Measurements from ENCODE around the gene TMEM156. TPM values are rescaled to one million over a fixed set of nuclear protein-coding genes. Genes with fewer than 3 reads are reported as not detected.

Gene TMEM156
- polyA plus RNA-seq, 3 donors, result 0.31 to 1.1 (median 0.43) TPM

- intact Hi-C loops (cut with micrococcal nuclease), result no loop called here
- peak in 1 of 3 donors; percentile 8 for DNase-seq
- TF ChIP-seq CTCF (IDR thresholded peaks at IDR 0.05), result no peak
- Histone ChIP-seq H3K27ac (ENCODE audit: low read depth in 1 of 2, low read length in 2 of 2) (no peak overlapping the region), H3K27me3 (ENCODE audit: control insufficient read depth in 2 of 2, insufficient read depth in 2 of 2, low read length in 2 of 2) (no peaks in the 10 kb centered on the region), H4K20me1 (ENCODE audit: insufficient read depth, low read length) (no peaks in the 10 kb centered on the region), H3K9me3 (replicated peaks in 1 of 2; ENCODE audit: control insufficient read depth in 1 of 2, insufficient read depth in 1 of 2, low read length in 2 of 2) (no peaks in the 10 kb centered on the region), H3K36me3 (replicated peaks in 1 of 2; ENCODE audit: control insufficient read depth in 1 of 2, insufficient read depth in 2 of 2, low read length in 2 of 2) (no peaks in the 10 kb centered on the region), H2AFZ (ENCODE audit: insufficient read depth, low read depth, low read length, poor library complexity, severe bottlenecking) (no peak overlapping the region), H3K4me3 (replicated peaks in 1 of 3; ENCODE audit: low read depth in 2 of 3, low read length in 3 of 3) (no peak overlapping the region), H3K4me2 (replicated peaks; ENCODE audit: extremely low read depth, low read length, poor library complexity, severe bottlenecking) (no peak overlapping the region), H3K9ac (ENCODE audit: insufficient read depth, low read length, poor library complexity, severe bottlenecking) (no peak overlapping the region), H3K4me1 (ENCODE audit: control insufficient read depth in 1 of 2, insufficient read depth in 2 of 2, low read length in 2 of 2) (no peaks in the 10 kb centered on the region), H3K79me2 (ENCODE audit: insufficient read depth, low read length) (no peaks in the 10 kb centered on the region)
- Mint-ChIP-seq H3K4me3 (no peak overlapping the region), H3K9me3 (peaks cover 0 to 1% (median 0%) of the 10 kb centered on the region in 7 donors), H3K36me3 (peaks cover 0 to 3% of the 10 kb centered on the region in 2 donors), H3K27ac (peak overlapping the region in 1 of 7 donors; percentile 15), H3K27me3 (ENCODE audit: low read depth in 3 of 3) (no peaks in the 10 kb centered on the region), H3K4me1 (no peaks in the 10 kb centered on the region)
- WGBS (ENCODE audit: insufficient coverage), result 92% methylated on average over 1 of the region's 7 CpGs
Measured at GRCh38 chr4:38967260-38968095, 64.7 kb downstream of the TMEM156 start.

- no peak for DNase-seq
- Mint-ChIP-seq H3K27ac (no peak overlapping the region), H3K4me1 (no peaks in the 10 kb centered on the region), H3K27me3 (ENCODE audit: low read depth in 3 of 3) (no peaks in the 10 kb centered on the region), H3K4me3 (no peak overlapping the region), H3K36me3 (peaks cover 0 to 3% of the 10 kb centered on the region in 2 donors), H3K9me3 (peaks cover 0 to 2% (median 0%) of the 10 kb centered on the region in 7 donors)
- no peak overlapping the region for H3K4me3 ChIP-seq (replicated peaks in 1 of 3; ENCODE audit: low read depth in 2 of 3, low read length in 3 of 3)
- intact Hi-C loops (cut with micrococcal nuclease), result no loop called here
- H3K9ac ChIP-seq (ENCODE audit: insufficient read depth, low read length, poor library complexity, severe bottlenecking), result no peak overlapping the region
- no peaks in the 10 kb centered on the region for H3K4me1 ChIP-seq (ENCODE audit: control insufficient read depth in 1 of 2, insufficient read depth in 2 of 2, low read length in 2 of 2)
- no peak overlapping the region for H2AFZ ChIP-seq (ENCODE audit: insufficient read depth, low read depth, low read length, poor library complexity, severe bottlenecking)
- H3K36me3 ChIP-seq (replicated peaks in 1 of 2; ENCODE audit: control insufficient read depth in 1 of 2, insufficient read depth in 2 of 2, low read length in 2 of 2), result no peaks in the 10 kb centered on the region
- no peaks in the 10 kb centered on the region for H3K79me2 ChIP-seq (ENCODE audit: insufficient read depth, low read length)
- no peak for TF ChIP-seq CTCF (IDR thresholded peaks at IDR 0.05)
- WGBS (ENCODE audit: insufficient coverage), result no CpG with 5 or more reads among the region's 3 CpGs
- H3K27me3 ChIP-seq (ENCODE audit: control insufficient read depth in 2 of 2, insufficient read depth in 2 of 2, low read length in 2 of 2), result no peaks in the 10 kb centered on the region
- no peaks in the 10 kb centered on the region for H4K20me1 ChIP-seq (ENCODE audit: insufficient read depth, low read length)
- H3K4me2 ChIP-seq (replicated peaks; ENCODE audit: extremely low read depth, low read length, poor library complexity, severe bottlenecking), result no peak overlapping the region
- H3K9me3 ChIP-seq (replicated peaks in 1 of 2; ENCODE audit: control insufficient read depth in 1 of 2, insufficient read depth in 1 of 2, low read length in 2 of 2), result no peaks in the 10 kb centered on the region
- no peak overlapping the region for H3K27ac ChIP-seq (ENCODE audit: low read depth in 1 of 2, low read length in 2 of 2)
Measured at GRCh38 chr4:38965866-38966265, 66.3 kb downstream of the TMEM156 start.

All from CD14-positive monocyte (primary cell).